ENCODE results near the gene NFKBIA. TPM values are rescaled to one million over a fixed set of nuclear protein-coding genes. Genes with fewer than 3 reads are reported as not detected.
"Not testable (repeated sequence)": the region's sequence is repeated elsewhere in the genome, so short reads cannot be mapped to it uniquely, and the experiment has no call there.

Gene NFKBIA
- total and polyA plus RNA-seq, 10 donors: 107 to 482 (median 305) TPM

DNA sequence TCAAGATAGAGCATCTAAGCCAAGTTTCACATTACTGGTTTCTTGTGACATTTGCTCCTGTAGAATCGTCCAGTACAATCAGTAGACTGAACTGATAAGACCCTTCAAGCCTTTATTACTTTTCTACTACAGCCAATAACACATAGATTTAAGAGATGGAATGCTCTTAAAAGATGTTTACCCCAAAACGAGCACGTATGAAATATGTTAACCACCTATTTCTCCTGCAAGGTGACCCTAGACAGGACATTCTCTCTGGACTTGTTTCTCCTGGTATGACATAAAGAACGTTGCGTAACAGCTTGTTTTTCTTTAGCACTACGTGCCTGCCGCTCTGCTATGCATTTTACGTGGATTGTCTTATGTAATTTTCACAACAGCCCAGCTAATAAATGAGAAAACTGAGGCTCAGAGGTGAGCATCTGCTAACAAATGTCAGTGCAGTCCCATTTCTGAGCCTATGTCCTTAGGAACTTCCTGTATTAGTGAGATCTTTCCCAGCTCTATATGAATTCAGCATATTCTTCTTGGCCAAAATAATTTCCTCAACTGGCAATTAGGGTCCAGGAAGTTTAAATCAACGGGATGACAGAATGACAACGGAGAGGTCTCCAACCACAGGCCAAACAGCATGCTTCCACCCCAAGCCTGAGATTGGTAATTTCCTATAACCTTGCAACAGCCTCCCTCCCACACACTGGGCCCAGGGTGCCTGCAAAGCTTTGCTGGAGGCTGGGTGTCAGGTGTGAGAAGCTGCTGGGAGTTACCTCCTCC lies 3.7 kb downstream of the NFKBIA start:
- intact Hi-C loops (cut with DNase I; ENCODE audit: low total_unique reads): loop anchor here (10.0 kb wide), 1 partner anchor 66 kb away; no protein-coding TSS in a partner anchor
- 26 to 46% (median 37%) methylated on average over 10 of the region's 10 CpGs for WGBS, 5 donors
- H3K36me3 ChIP-seq: peaks cover 3 to 63% (median 39%) of the 10 kb centered on the region in 6 donors
- peak overlapping the region; percentile 73 to 99 (median 95) for H3K4me3 ChIP-seq
- TF ChIP-seq POLR2AphosphoS5 (IDR thresholded peaks at IDR 0.05): peak; percentile 74 to 90 (median 84)
- peak in 2 of 3 donors; percentile 19 to 51 for TF ChIP-seq POLR2A (IDR thresholded peaks at IDR 0.05)
- TF ChIP-seq, protein P1, sequence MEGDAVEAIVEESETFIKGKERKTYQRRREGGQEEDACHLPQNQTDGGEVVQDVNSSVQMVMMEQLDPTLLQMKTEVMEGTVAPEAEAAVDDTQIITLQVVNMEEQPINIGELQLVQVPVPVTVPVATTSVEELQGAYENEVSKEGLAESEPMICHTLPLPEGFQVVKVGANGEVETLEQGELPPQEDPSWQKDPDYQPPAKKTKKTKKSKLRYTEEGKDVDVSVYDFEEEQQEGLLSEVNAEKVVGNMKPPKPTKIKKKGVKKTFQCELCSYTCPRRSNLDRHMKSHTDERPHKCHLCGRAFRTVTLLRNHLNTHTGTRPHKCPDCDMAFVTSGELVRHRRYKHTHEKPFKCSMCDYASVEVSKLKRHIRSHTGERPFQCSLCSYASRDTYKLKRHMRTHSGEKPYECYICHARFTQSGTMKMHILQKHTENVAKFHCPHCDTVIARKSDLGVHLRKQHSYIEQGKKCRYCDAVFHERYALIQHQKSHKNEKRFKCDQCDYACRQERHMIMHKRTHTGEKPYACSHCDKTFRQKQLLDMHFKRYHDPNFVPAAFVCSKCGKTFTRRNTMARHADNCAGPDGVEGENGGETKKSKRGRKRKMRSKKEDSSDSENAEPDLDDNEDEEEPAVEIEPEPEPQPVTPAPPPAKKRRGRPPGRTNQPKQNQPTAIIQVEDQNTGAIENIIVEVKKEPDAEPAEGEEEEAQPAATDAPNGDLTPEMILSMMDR (IDR thresholded peaks at IDR 0.05 in 8 of 11, conservative IDR thresholded peaks at IDR 0.05 in 3 of 11): no peak
- H3K9me3 ChIP-seq: no peaks in the 10 kb centered on the region
- peak; percentile 84 for DNase-seq
- H3K4me1 ChIP-seq: peaks cover 46 to 81% (median 68%) of the 10 kb centered on the region in 6 donors
- peak overlapping the region; percentile 78 to 100 (median 99) for H3K27ac ChIP-seq
- no peaks in the 10 kb centered on the region for H3K27me3 ChIP-seq (replicated peaks in 1 of 7)

- TF ChIP-seq, protein P1 (IDR thresholded peaks at IDR 0.05 in 8 of 11, conservative IDR thresholded peaks at IDR 0.05 in 3 of 11): no peak
- TF ChIP-seq POLR2A (IDR thresholded peaks at IDR 0.05) (peak in 2 of 3 donors; percentile 10 to 49), POLR2AphosphoS5 (IDR thresholded peaks at IDR 0.05) (peak in 2 of 3 donors; percentile 70 to 73)
- no peak for DNase-seq
- H3K9me3 ChIP-seq: no peaks in the 10 kb centered on the region
- peak overlapping the region in 7 of 8 donors; percentile 51 to 100 (median 99) for H3K27ac ChIP-seq
- no peak overlapping the region for H3K4me3 ChIP-seq
- peaks cover 41 to 77% (median 59%) of the 10 kb centered on the region in 6 donors for H3K4me1 ChIP-seq
- H3K27me3 ChIP-seq (replicated peaks in 1 of 7): no peaks in the 10 kb centered on the region
- peaks cover 3 to 63% (median 39%) of the 10 kb centered on the region in 6 donors for H3K36me3 ChIP-seq
- intact Hi-C loops (cut with DNase I; ENCODE audit: low total_unique reads): no loop called here
- 80 to 90% (median 85%) methylated on average over 15 of the region's 15 CpGs for WGBS, 5 donors
These were observed 5.2 kb downstream of the NFKBIA start for GRCh38 chr14:35399083-35399937.

DNA sequence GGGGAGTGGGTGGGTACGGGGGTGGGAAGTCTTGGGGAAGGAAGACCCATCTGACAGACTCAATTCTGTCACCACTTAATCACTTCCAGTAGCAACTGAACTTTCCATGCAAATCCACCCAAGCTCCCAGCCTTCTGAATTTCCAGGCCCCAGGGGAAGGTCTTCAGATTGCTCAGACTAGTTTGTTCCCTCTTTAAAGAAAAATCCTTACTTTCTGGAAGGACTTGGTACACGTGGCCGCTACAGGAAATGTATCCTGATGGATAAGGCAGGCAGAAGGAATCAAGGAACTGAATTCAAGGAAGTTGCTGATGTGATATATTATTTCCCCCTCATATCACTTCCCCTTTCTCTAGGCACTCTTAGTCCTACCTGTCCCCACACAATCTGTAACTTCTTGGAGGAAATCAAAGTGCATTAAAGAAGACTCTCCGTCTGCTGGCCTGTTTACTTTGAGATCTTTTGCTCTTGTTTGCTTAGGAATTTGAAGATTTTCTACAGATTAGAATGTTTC lies 6.4 kb downstream of the NFKBIA start:
- no peak for DNase-seq
- H3K4me1 ChIP-seq: peaks cover 41 to 72% (median 58%) of the 10 kb centered on the region in 6 donors
- intact Hi-C loops (cut with DNase I; ENCODE audit: low total_unique reads): no loop called here
- H3K27ac ChIP-seq: peak overlapping the region; percentile 48 to 100 (median 99)
- peaks cover 1 to 58% (median 34%) of the 10 kb centered on the region in 6 donors for H3K36me3 ChIP-seq
- H3K4me3 ChIP-seq: no peak overlapping the region
- H3K9me3 ChIP-seq: no peaks in the 10 kb centered on the region
- H3K27me3 ChIP-seq (replicated peaks in 1 of 7): no peaks in the 10 kb centered on the region
- WGBS, 5 donors: 16 to 22% (median 21%) methylated on average over 4 of the region's 4 CpGs
- TF ChIP-seq, protein P1 (IDR thresholded peaks at IDR 0.05 in 8 of 11, conservative IDR thresholded peaks at IDR 0.05 in 3 of 11): no peak
- TF ChIP-seq POLR2A (IDR thresholded peaks at IDR 0.05) (no peak), POLR2AphosphoS5 (IDR thresholded peaks at IDR 0.05) (no peak)

DNA sequence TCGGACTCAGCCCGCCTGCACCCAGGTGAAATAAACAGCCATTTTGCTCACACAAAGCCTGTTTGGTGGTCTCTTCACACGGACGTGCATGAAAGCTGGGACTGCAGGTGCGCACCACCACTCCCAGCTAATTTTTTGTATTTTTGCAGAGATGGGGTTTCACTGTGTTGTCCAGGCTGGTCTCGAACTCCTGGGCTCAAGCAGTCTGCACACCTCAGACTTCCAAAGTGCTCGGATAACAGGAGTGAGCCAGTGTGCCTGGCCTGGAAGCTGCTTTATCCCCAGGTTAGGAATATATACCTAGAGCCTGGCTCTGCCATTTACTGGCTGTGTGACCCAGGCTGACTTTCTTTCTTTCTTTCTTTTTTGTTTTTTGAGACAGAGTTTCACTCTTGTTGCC lies 7.9 kb downstream of the NFKBIA start:
- H3K4me3 ChIP-seq; H3K9me3 ChIP-seq; intact Hi-C loops (cut with DNase I; ENCODE audit: low total_unique reads); H3K27me3 ChIP-seq (replicated peaks in 1 of 7): not testable (repeated sequence)
- DNase-seq: peak; percentile 20
- Histone ChIP-seq H3K27ac (peak overlapping the region in 2 of 8 donors; percentile 99), H3K4me1 (peaks cover 31 to 57% (median 44%) of the 10 kb centered on the region in 6 donors), H3K36me3 (peaks cover 0 to 43% (median 20%) of the 10 kb centered on the region in 6 donors)
- WGBS, 5 donors: 93 to 95% (median 94%) methylated on average over 7 of the region's 7 CpGs

Data from spleen (tissue), 11 donors.